ENCODE data around the gene MOGAT1.
"Not testable (repeated sequence)": the region's sequence is repeated elsewhere in the genome, so short reads cannot be mapped to it uniquely, and the experiment has no call there.

MOGAT1 gene

GRCh38 chr2:222670191-222671038, 1.0 kb upstream of the MOGAT1 start:
- no peak for FAIRE-seq

- no peak for FAIRE-seq
These were observed 577 bp downstream of the MOGAT1 start for GRCh38 chr2:222672068-222672401.

- FAIRE-seq = no peak
These were observed 1.8 kb downstream of the MOGAT1 start for GRCh38 chr2:222673273-222673672.

- no peak for FAIRE-seq
These were observed 2.4 kb downstream of the MOGAT1 start for GRCh38 chr2:222673883-222674282.

- no peak for FAIRE-seq
These were observed 6.5 kb downstream of the MOGAT1 start for GRCh38 chr2:222677981-222678380.

GRCh38 chr2:222683805-222684204, 12.3 kb downstream of the MOGAT1 start:
- no peak for FAIRE-seq

GRCh38 chr2:222686086-222686750, 14.8 kb downstream of the MOGAT1 start:
- FAIRE-seq = no peak

- no peak for FAIRE-seq
These were observed 17.5 kb downstream of the MOGAT1 start for GRCh38 chr2:222688917-222689316.

GRCh38 chr2:222689322-222689721, 17.9 kb downstream of the MOGAT1 start:
- no peak for FAIRE-seq

GRCh38 chr2:222690564-222691200, 19.2 kb downstream of the MOGAT1 start:
- no peak for FAIRE-seq

- FAIRE-seq = not testable (repeated sequence)
These were observed 22.0 kb downstream of the MOGAT1 start for GRCh38 chr2:222693413-222693812.

- no peak for FAIRE-seq
These were observed 22.4 kb downstream of the MOGAT1 start for GRCh38 chr2:222693837-222694236.

- no peak for FAIRE-seq
These were observed 26.8 kb downstream of the MOGAT1 start for GRCh38 chr2:222698276-222698675.

GRCh38 chr2:222701233-222701632, 29.8 kb downstream of the MOGAT1 start:
- no peak for FAIRE-seq

- FAIRE-seq = no peak
These were observed 30.3 kb downstream of the MOGAT1 start for GRCh38 chr2:222701721-222702131.

- no peak for FAIRE-seq
These were observed 31.6 kb downstream of the MOGAT1 start for GRCh38 chr2:222703091-222703490.

- FAIRE-seq = no peak
These were observed 32.4 kb downstream of the MOGAT1 start for GRCh38 chr2:222703886-222704285.

GRCh38 chr2:222706616-222707015, 35.2 kb downstream of the MOGAT1 start:
- FAIRE-seq = no peak

- FAIRE-seq = no peak
These were observed 35.7 kb downstream of the MOGAT1 start for GRCh38 chr2:222707102-222707688.

GRCh38 chr2:222707689-222708273, 36.3 kb downstream of the MOGAT1 start:
- FAIRE-seq = no peak

- FAIRE-seq = peak; percentile 62
These were observed 36.8 kb downstream of the MOGAT1 start for GRCh38 chr2:222708274-222708710.

- FAIRE-seq = no peak
These were observed 37.9 kb downstream of the MOGAT1 start for GRCh38 chr2:222709191-222709891.
